Panc1 (cell line): ENCODE results near the gene PNPO.

Experiments
- POLR2AphosphoS5 ChIP-seq: IDR thresholded peaks from 2 replicates; pipeline ENCODE4 v1.6.1; 2012; ENCODE audit warnings: mild to moderate bottlenecking, low read depth, low read length, moderate library complexity
- SIN3A ChIP-seq: IDR thresholded peaks from 2 replicates; pipeline ENCODE4 v1.6.1; 2012; ENCODE audit warnings: low read depth, mild to moderate bottlenecking, low read length, moderate library complexity, borderline replicate concordance; ENCODE audit not compliant: insufficient read depth
- TCF7L2 ChIP-seq: IDR thresholded peaks from 2 replicates; pipeline ENCODE4 v1.6.1; 2011; ENCODE audit warnings: mild to moderate bottlenecking, low read depth, low read length, inconsistent platforms
- TF ChIP-seq, protein P1 (sequence below), 2 experiments: IDR thresholded peaks; 2 replicates each; pipeline ENCODE4 v1.6.1; 2011 to 2012; ENCODE audit warnings: low read depth in 2 of 2, control low read depth in 1 of 2, low read length in 1 of 2, mild to moderate bottlenecking in 1 of 2, moderate library complexity in 1 of 2; ENCODE audit not compliant: insufficient read depth in 1 of 2
- TF ChIP-seq, protein P2 (sequence below): fragments of 450-650 bp; IDR thresholded peaks from 2 replicates; pipeline ENCODE4 v1.5.1; 2017; ENCODE audit warnings: mild to moderate bottlenecking

DNA sequence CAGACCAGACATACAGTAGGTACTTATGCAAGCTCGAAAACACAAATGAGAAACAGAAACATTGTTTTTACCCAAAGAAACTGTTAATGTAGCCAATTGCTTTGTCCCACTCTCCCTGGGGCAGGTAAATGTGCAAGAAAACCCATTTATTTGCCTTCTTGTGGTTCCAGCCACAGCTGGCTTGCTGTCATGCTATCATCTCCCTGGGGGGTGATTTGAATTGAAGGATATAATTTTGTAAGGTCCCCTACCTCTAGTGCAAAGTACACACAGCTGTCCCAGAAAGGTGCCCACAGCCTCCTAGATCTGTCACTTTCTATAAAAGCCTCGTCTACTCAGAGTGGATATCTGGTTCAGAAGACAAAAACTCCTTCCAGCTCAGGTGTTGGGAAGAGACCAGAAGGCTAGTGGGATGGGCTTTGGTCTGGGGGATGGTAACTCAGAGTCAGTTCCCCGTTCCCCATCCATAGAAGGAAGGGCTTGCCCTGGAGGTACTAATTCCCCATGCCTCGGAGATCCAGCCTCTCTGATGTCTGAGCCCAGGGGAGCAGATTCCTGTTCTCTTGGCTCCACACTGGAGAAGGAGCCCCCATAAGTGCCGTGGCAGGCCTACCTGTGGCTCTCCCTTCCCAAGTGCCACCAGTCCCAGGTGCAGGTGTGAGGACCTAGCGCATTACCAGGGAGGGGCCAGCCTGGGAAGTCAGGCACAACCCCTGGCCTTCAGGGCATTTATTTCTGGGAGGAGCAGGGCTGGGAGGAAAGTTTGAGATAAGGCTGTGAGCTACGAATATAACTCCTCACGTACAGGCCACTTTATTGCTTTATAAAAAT lies 18.7 kb downstream of the PNPO start:
- TF ChIP-seq, protein P1, sequence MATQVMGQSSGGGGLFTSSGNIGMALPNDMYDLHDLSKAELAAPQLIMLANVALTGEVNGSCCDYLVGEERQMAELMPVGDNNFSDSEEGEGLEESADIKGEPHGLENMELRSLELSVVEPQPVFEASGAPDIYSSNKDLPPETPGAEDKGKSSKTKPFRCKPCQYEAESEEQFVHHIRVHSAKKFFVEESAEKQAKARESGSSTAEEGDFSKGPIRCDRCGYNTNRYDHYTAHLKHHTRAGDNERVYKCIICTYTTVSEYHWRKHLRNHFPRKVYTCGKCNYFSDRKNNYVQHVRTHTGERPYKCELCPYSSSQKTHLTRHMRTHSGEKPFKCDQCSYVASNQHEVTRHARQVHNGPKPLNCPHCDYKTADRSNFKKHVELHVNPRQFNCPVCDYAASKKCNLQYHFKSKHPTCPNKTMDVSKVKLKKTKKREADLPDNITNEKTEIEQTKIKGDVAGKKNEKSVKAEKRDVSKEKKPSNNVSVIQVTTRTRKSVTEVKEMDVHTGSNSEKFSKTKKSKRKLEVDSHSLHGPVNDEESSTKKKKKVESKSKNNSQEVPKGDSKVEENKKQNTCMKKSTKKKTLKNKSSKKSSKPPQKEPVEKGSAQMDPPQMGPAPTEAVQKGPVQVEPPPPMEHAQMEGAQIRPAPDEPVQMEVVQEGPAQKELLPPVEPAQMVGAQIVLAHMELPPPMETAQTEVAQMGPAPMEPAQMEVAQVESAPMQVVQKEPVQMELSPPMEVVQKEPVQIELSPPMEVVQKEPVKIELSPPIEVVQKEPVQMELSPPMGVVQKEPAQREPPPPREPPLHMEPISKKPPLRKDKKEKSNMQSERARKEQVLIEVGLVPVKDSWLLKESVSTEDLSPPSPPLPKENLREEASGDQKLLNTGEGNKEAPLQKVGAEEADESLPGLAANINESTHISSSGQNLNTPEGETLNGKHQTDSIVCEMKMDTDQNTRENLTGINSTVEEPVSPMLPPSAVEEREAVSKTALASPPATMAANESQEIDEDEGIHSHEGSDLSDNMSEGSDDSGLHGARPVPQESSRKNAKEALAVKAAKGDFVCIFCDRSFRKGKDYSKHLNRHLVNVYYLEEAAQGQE (IDR thresholded peaks at IDR 0.05; ENCODE audit: insufficient read depth in 1 of 2, low read depth in 2 of 2, low read length in 1 of 2): no peak
- TF ChIP-seq, protein P2, sequence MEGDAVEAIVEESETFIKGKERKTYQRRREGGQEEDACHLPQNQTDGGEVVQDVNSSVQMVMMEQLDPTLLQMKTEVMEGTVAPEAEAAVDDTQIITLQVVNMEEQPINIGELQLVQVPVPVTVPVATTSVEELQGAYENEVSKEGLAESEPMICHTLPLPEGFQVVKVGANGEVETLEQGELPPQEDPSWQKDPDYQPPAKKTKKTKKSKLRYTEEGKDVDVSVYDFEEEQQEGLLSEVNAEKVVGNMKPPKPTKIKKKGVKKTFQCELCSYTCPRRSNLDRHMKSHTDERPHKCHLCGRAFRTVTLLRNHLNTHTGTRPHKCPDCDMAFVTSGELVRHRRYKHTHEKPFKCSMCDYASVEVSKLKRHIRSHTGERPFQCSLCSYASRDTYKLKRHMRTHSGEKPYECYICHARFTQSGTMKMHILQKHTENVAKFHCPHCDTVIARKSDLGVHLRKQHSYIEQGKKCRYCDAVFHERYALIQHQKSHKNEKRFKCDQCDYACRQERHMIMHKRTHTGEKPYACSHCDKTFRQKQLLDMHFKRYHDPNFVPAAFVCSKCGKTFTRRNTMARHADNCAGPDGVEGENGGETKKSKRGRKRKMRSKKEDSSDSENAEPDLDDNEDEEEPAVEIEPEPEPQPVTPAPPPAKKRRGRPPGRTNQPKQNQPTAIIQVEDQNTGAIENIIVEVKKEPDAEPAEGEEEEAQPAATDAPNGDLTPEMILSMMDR: no peak
- TF ChIP-seq TCF7L2 (no peak), SIN3A (no peak), POLR2AphosphoS5 (no peak)
